Esophagus squamous epithelium (tissue), 5 donors: ENCODE results near the gene LPAR5. TPM values are rescaled to one million over a fixed set of nuclear protein-coding genes. Genes with fewer than 3 reads are reported as not detected.

Experiments
- DNase-seq: peaks from one replicate; lab custom pipeline; 2025; lab: John Stamatoyannopoulos, UW
- H3K27ac ChIP-seq, 4 donors: fragments of 200-600 bp; sonication (generic); one replicate each; pipeline ENCODE4 v1.5.1; 2016 to 2019; ENCODE audit warnings: mild to moderate bottlenecking in 1 of 4
- H3K27me3 ChIP-seq, 4 donors: fragments of 200-600 bp; sonication (generic); 1 replicate in 3 of 4; 2 replicates in 1 of 4; pipeline versions ENCODE4 v1.5.1 to v1.6.0; 2017 to 2021; ENCODE audit warnings: antibody characterized with exemption in 1 of 4
- H3K36me3 ChIP-seq, 3 donors: fragments of 200-600 bp; sonication (generic); one replicate each; pipeline ENCODE4 v1.5.1; 2016 to 2019
- H3K4me1 ChIP-seq, 3 donors: fragments of 200-600 bp; sonication (generic); one replicate each; pipeline ENCODE4 v1.5.1; 2017 to 2019
- H3K4me3 ChIP-seq, 4 donors: fragments of 200-600 bp; sonication (generic); 1 replicate in 3 of 4; 2 replicates in 1 of 4; pipeline ENCODE4 v1.5.1; 2016 to 2019; ENCODE audit warnings: mild to moderate bottlenecking in 2 of 4, moderate library complexity in 1 of 4
- H3K9me3 ChIP-seq, 3 donors: fragments of 200-600 bp; sonication (generic); one replicate each; pipeline ENCODE4 v1.5.1; 2016 to 2019
- CTCF ChIP-seq, 6 experiments: fragments of 450-650 bp in 4 of 6; fragments of 200-600 bp in 2 of 6; sonication (generic) in 2 of 6; IDR thresholded peaks; one replicate each; pipeline ENCODE4 v1.5.1; 2016 to 2019; ENCODE audit warnings: antibody characterized with exemption in 6 of 6, mild to moderate bottlenecking in 4 of 6, moderate library complexity in 4 of 6
- POLR2A ChIP-seq, 4 donors: fragments of 450-650 bp; IDR thresholded peaks; one replicate each; pipeline ENCODE4 v1.6.1; 2017; ENCODE audit warnings: antibody characterized with exemption in 4 of 4, mild to moderate bottlenecking in 4 of 4, moderate library complexity in 3 of 4
- WGBS, 2 donors: methylation state at CpG; one replicate each; pipeline ENCODE4 v1.1.5; 2018; 5-methylcytosine and 5-hydroxymethylcytosine counted together
- intact Hi-C: fragments of 100-400 bp; cut with DNase I; formaldehyde crosslinking; loops from one replicate; pipeline ENCODE4 v1.15.0; 2022
- small RNA-seq, 4 donors: library from RNA; depleted of rRNA; stranded (forward); fragments of <200 nt; gene quantifications; one replicate each; pipeline ENCODE3, GENCODE V24; 2016
- total RNA-seq, 4 donors: library from RNA; depleted of rRNA; stranded (reverse); fragments of >200 nt; gene quantifications; one replicate each; pipeline ENCODE4 v1.1.0, GENCODE V29; 2016
- donor health status: DM: yes; HTN: yes; CAD: no.

Gene LPAR5
- total RNA-seq, 4 donors from 2014 or later = 12.8 to 46.0 (median 17.4) TPM

- Histone ChIP-seq H3K4me3 (no peak overlapping the region), H3K27me3 (no peaks in the 10 kb centered on the region), H3K9me3 (no peaks in the 10 kb centered on the region), H3K4me1 (peaks cover 5 to 15% (median 7%) of the 10 kb centered on the region in 3 donors), H3K36me3 (peaks cover 37 to 90% (median 58%) of the 10 kb centered on the region in 3 donors), H3K27ac (no peak overlapping the region)
- no peak for TF ChIP-seq CTCF (IDR thresholded peaks at IDR 0.05)
- no peak for TF ChIP-seq POLR2A (IDR thresholded peaks at IDR 0.05)
- 91 to 98% methylated on average over 8 of the region's 8 CpGs for WGBS, 2 donors
- DNase-seq = no peak
- intact Hi-C loops = no loop called here
These were observed 62.8 kb downstream of the LPAR5 start for GRCh38 chr12:6573001-6573400.

GRCh38 chr12:6570264-6570887 lies 65.4 kb downstream of the LPAR5 start:
- Histone ChIP-seq H3K36me3 (peaks cover 32 to 78% (median 39%) of the 10 kb centered on the region in 3 donors), H3K4me3 (no peak overlapping the region), H3K27me3 (no peaks in the 10 kb centered on the region), H3K27ac (no peak overlapping the region), H3K4me1 (peaks cover 12 to 27% (median 19%) of the 10 kb centered on the region in 3 donors), H3K9me3 (no peaks in the 10 kb centered on the region)
- intact Hi-C loops = no loop called here
- TF ChIP-seq POLR2A (IDR thresholded peaks at IDR 0.05) (no peak), CTCF (IDR thresholded peaks at IDR 0.05) (peak in 3 of 6 experiments; percentile 34 to 37 (median 34))
- no peak for DNase-seq
- 35 to 71% methylated on average over 3 to 6 of the region's 7 CpGs for WGBS, 2 donors

GRCh38 chr12:6569786-6570185 lies 66.0 kb downstream of the LPAR5 start:
- peak overlapping the region in 1 of 4 donors; percentile 0 for H3K27ac ChIP-seq
- no peak for DNase-seq
- peaks cover 12 to 27% (median 19%) of the 10 kb centered on the region in 3 donors for H3K4me1 ChIP-seq
- intact Hi-C loops = no loop called here
- H3K4me3 ChIP-seq = no peak overlapping the region
- H3K27me3 ChIP-seq = no peaks in the 10 kb centered on the region
- peaks cover 30 to 78% (median 39%) of the 10 kb centered on the region in 3 donors for H3K36me3 ChIP-seq
- 71 to 81% methylated on average over 2 to 7 of the region's 7 CpGs for WGBS, 2 donors
- TF ChIP-seq CTCF (IDR thresholded peaks at IDR 0.05) (no peak), POLR2A (IDR thresholded peaks at IDR 0.05) (no peak)
- no peaks in the 10 kb centered on the region for H3K9me3 ChIP-seq

GRCh38 chr12:6569312-6569711 lies 66.4 kb downstream of the LPAR5 start:
- peak overlapping the region; percentile 0 to 95 (median 86) for H3K27ac ChIP-seq
- H3K36me3 ChIP-seq = peaks cover 34 to 78% (median 37%) of the 10 kb centered on the region in 3 donors
- TF ChIP-seq CTCF (IDR thresholded peaks at IDR 0.05) (no peak), POLR2A (IDR thresholded peaks at IDR 0.05) (no peak)
- H3K9me3 ChIP-seq = no peaks in the 10 kb centered on the region
- no peaks in the 10 kb centered on the region for H3K27me3 ChIP-seq
- DNase-seq = no peak
- peaks cover 12 to 27% (median 19%) of the 10 kb centered on the region in 3 donors for H3K4me1 ChIP-seq
- intact Hi-C loops = no loop called here
- WGBS, 2 donors = 60 to 84% methylated on average over 4 to 8 of the region's 12 CpGs
- H3K4me3 ChIP-seq = no peak overlapping the region

Small RNA genes lying within 50 kb of the gene (small RNA-seq; reads per million reads assigned to genes)
- 93.2 to 175 (median 152) reads per million in 4 donors for gene SCARNA11

Other genes starting within 250 kb of the LPAR5 start
- gene CD27, start 191.0 kb downstream of the LPAR5 start, total RNA-seq = 1 to 10 TPM in 3 of 4 donors, under 1 TPM in 1; 0.49 to 4.2 (median 2.9) TPM
- gene TAPBPL, start 183.9 kb downstream of the LPAR5 start, total RNA-seq = 10 to 100 TPM in 3 of 4 donors, 1 to 10 TPM in 1; 7.7 to 25.6 (median 18.2) TPM
- gene VAMP1, start 165.3 kb downstream of the LPAR5 start, total RNA-seq = 1 to 10 TPM; 1.2 to 9.1 (median 5.1) TPM
- 10 to 100 TPM; 36.3 to 95.5 (median 72.6) TPM for gene MRPL51, start 142.7 kb downstream of the LPAR5 start, total RNA-seq
- gene NCAPD2, start 141.9 kb downstream of the LPAR5 start, total RNA-seq = 10 to 100 TPM; 25.6 to 73.2 (median 55.9) TPM
- gene GAPDH, start 101.4 kb downstream of the LPAR5 start, total RNA-seq = 1,000 to 10,000 TPM; 2,526 to 4,151 (median 3,597) TPM
- gene IFFO1, start 79.9 kb downstream of the LPAR5 start, total RNA-seq = 1 to 10 TPM in 3 of 4 donors, under 1 TPM in 1; 0.76 to 7.4 (median 2.7) TPM
- gene NOP2, start 67.7 kb downstream of the LPAR5 start, total RNA-seq = 10 to 100 TPM; 36.0 to 51.9 (median 48.2) TPM
- 100 to 1,000 TPM; 116 to 165 (median 127) TPM for gene CHD4, start 28.6 kb downstream of the LPAR5 start, total RNA-seq
- 1 to 10 TPM in 2 of 4 donors, under 1 TPM in 1, not detected in 1; 0.35 to 4.0 (median 3.2) TPM for gene ACRBP, start 11.5 kb upstream of the LPAR5 start, total RNA-seq
- 10 to 100 TPM in 3 of 4 donors, 1 to 10 TPM in 1; 8.3 to 37.0 (median 26.9) TPM for gene ING4, start 27.2 kb upstream of the LPAR5 start, total RNA-seq
- gene ZNF384, start 53.4 kb upstream of the LPAR5 start, total RNA-seq = 10 to 100 TPM; 19.6 to 36.2 (median 26.8) TPM
- gene PIANP, start 64.9 kb upstream of the LPAR5 start, total RNA-seq = under 1 TPM in 2 of 4 donors, not detected in 2; 0.11 to 0.19 TPM
- 10 to 100 TPM; 39.6 to 57.5 (median 49.1) TPM for gene COPS7A, start 88.1 kb upstream of the LPAR5 start, total RNA-seq
- 100 to 1,000 TPM; 158 to 170 (median 162) TPM for gene MLF2, start 117.2 kb upstream of the LPAR5 start, total RNA-seq
- gene PTMS, start 130.4 kb upstream of the LPAR5 start, total RNA-seq = 100 to 1,000 TPM in 3 of 4 donors, 10 to 100 TPM in 1; 78.2 to 149 (median 123) TPM
- gene LAG3, start 136.6 kb upstream of the LPAR5 start, total RNA-seq = under 1 TPM in 3 of 4 donors, not detected in 1; 0.35 to 0.76 (median 0.50) TPM
- 10 to 100 TPM in 1 of 4 donors, 1 to 10 TPM in 3; 1.2 to 11.8 (median 5.0) TPM for gene CD4, start 153.6 kb upstream of the LPAR5 start, total RNA-seq
- 1 to 10 TPM in 3 of 4 donors, not detected in 1; 1.3 to 2.3 (median 1.5) TPM for gene GPR162, start 185.9 kb upstream of the LPAR5 start, total RNA-seq
- 1 to 10 TPM; 2.6 to 6.6 (median 4.4) TPM for gene P3H3, start 192.4 kb upstream of the LPAR5 start, total RNA-seq
- under 1 TPM in 1 of 4 donors, not detected in 3; 0.76 TPM for gene GNB3, start 205.0 kb upstream of the LPAR5 start, total RNA-seq
- gene CDCA3, start 215.3 kb upstream of the LPAR5 start, total RNA-seq = 10 to 100 TPM in 3 of 4 donors, 1 to 10 TPM in 1; 5.9 to 20.0 (median 12.8) TPM
- 10 to 100 TPM; 50.6 to 60.0 (median 54.0) TPM for gene USP5, start 216.2 kb upstream of the LPAR5 start, total RNA-seq
- 100 to 1,000 TPM; 547 to 938 (median 723) TPM for gene TPI1, start 231.6 kb upstream of the LPAR5 start, total RNA-seq
- gene SPSB2, start 237.3 kb upstream of the LPAR5 start, total RNA-seq = 10 to 100 TPM in 1 of 4 donors, 1 to 10 TPM in 3; 4.3 to 15.8 (median 7.9) TPM